A549 (cell line): ENCODE results near the gene DZANK1. TPM values are rescaled to one million over a fixed set of nuclear protein-coding genes. Genes with fewer than 3 reads are reported as not detected.

Source experiments
- ATAC-seq, 2 experiments: fragments of 200-7000 bp in 1 of 2; fragments of >200 bp in 1 of 2; cut with Nextera tagmentation in 1 of 2; cut with Tn5 transposase in 1 of 2; 3 replicates each; pipeline versions ENCODE4 v1.8.0 to v1.9.1; 2018 to 2020; ENCODE audit warnings: mild to moderate bottlenecking in 1 of 2, moderate library complexity in 1 of 2
- CTCF ChIA-PET: fragments of 300-600 bp; sonication (Branson Sonifier 250); formaldehyde crosslinking; extraction: SDS; loops from one replicate; lab custom pipeline; 2021; ENCODE audit warnings: antibody characterized with exemption, inconsistent platforms; lab: Yijun Ruan, JAX
- POLR2A ChIA-PET: fragments of 350-600 bp; formaldehyde crosslinking; extraction: SDS; loops from one replicate; lab custom pipeline; 2021; ENCODE audit warnings: antibody characterized with exemption, inconsistent platforms; lab: Yijun Ruan, JAX
- DNase-seq, 2 experiments: peaks; one replicate each; pipeline versions ENCODE4 v3.0.0 to v3.0.0-alpha.2; 2011 to 2016; ENCODE audit warnings: low read depth in 1 of 2, low spot score in 1 of 2
- FAIRE-seq: peaks from 2 replicates; lab custom pipeline; 2011; peaks lifted over from hg19 to GRCh38; lab: Jason Lieb, UNC
- H3K27ac ChIP-seq, 2 experiments: fragments of >200 bp; sonication (Bioruptor Twin); formaldehyde crosslinking; 3 replicates each; pipeline ENCODE4 v1.5.1; 2016 to 2017
- H3K4me1 ChIP-seq: fragments of >200 bp; sonication (Bioruptor Twin); formaldehyde crosslinking; 3 replicates; pipeline ENCODE4 v1.6.1; 2016
- H3K4me2 ChIP-seq: fragments of >200 bp; sonication (Bioruptor Twin); formaldehyde crosslinking; 3 replicates; pipeline ENCODE4 v1.6.1; 2016
- H3K4me3 ChIP-seq: fragments of >200 bp; sonication (Bioruptor Twin); formaldehyde crosslinking; 3 replicates; pipeline ENCODE4 v1.5.1; 2016
- H3K9me3 ChIP-seq: fragments of >200 bp; sonication (Bioruptor Twin); formaldehyde crosslinking; 3 replicates; pipeline ENCODE4 v1.6.1; 2016
- ATOH8 ChIP-seq: fragments of 250-450 bp; sonication (Bioruptor Pico); IDR thresholded peaks from 2 replicates; pipeline ENCODE4 v1.5.0; 2020; ENCODE audit warnings: low read depth, mild to moderate bottlenecking, moderate library complexity
- BCL3 ChIP-seq: fragments of >200 bp; sonication (Bioruptor Twin); formaldehyde crosslinking; IDR thresholded peaks from 3 replicates; pipeline ENCODE4 v1.6.1; 2016
- CEBPB ChIP-seq, 2 experiments: fragments of >200 bp in 1 of 2; sonication (Bioruptor Twin) in 1 of 2; formaldehyde crosslinking in 1 of 2; IDR thresholded peaks; 2 replicates each; pipeline ENCODE4 v1.6.1; 2012 to 2016
- CHD2 ChIP-seq: fragments of 150-350 bp; IDR thresholded peaks from 2 replicates; pipeline ENCODE4 v1.6.1; 2014; ENCODE audit warnings: low read length; ENCODE audit not compliant: partially characterized antibody
- CHD4 ChIP-seq: fragments of 200-600 bp; sonication (generic); IDR thresholded peaks from 2 replicates; pipeline ENCODE4 v1.6.1; 2016; ENCODE audit warnings: antibody characterized with exemption, mild to moderate bottlenecking, borderline replicate concordance
- EHF ChIP-seq: fragments of 250-450 bp; sonication (Bioruptor Pico); IDR thresholded peaks from 2 replicates; pipeline ENCODE4 v1.5.0; 2020; ENCODE audit warnings: mild to moderate bottlenecking
- ELK1 ChIP-seq: fragments of 150-350 bp; IDR thresholded peaks from 2 replicates; pipeline ENCODE4 v1.6.1; 2014; ENCODE audit warnings: low read depth, mild to moderate bottlenecking, low read length
- FOSB ChIP-seq: fragments of 250-450 bp; sonication (Bioruptor Pico); IDR thresholded peaks from 2 replicates; pipeline ENCODE4 v1.5.0; 2020; ENCODE audit warnings: mild to moderate bottlenecking, moderate library complexity
- FOXS1 ChIP-seq: fragments of 250-450 bp; sonication (Bioruptor Pico); IDR thresholded peaks from 2 replicates; pipeline ENCODE4 v1.5.0; 2020; ENCODE audit warnings: mild to moderate bottlenecking, moderate library complexity
- HDAC2 ChIP-seq: fragments of 200-600 bp; sonication (generic); IDR thresholded peaks from 2 replicates; pipeline ENCODE4 v1.6.1; 2016
- HOXA7 ChIP-seq: fragments of 250-450 bp; sonication (Bioruptor Pico); IDR thresholded peaks from 2 replicates; pipeline ENCODE4 v1.5.0; 2020; ENCODE audit warnings: mild to moderate bottlenecking, moderate library complexity
- HOXB13 ChIP-seq: fragments of 250-450 bp; sonication (Bioruptor Pico); IDR thresholded peaks from 2 replicates; pipeline ENCODE4 v1.5.0; 2020; ENCODE audit warnings: low read depth, mild to moderate bottlenecking, moderate library complexity
- JUNB ChIP-seq: fragments of >200 bp; sonication (Bioruptor Twin); formaldehyde crosslinking; IDR thresholded peaks from 2 replicates; pipeline ENCODE4 v1.6.1; 2016
- KDM1A ChIP-seq: fragments of 200-600 bp; sonication (generic); IDR thresholded peaks from 2 replicates; pipeline ENCODE4 v1.6.1; 2016; ENCODE audit warnings: low read depth, mild to moderate bottlenecking
- KDM5A ChIP-seq: fragments of 200-600 bp; sonication (generic); IDR thresholded peaks from 2 replicates; pipeline ENCODE4 v1.6.1; 2016; ENCODE audit warnings: antibody characterized with exemption, mild to moderate bottlenecking
- NFE2L2 ChIP-seq: fragments of 150-350 bp; conservative IDR thresholded peaks from 2 replicates; pipeline ENCODE4 v1.6.1; 2014; ENCODE audit warnings: low read length
- NR3C1 ChIP-seq: fragments of >200 bp; sonication (Bioruptor Twin); formaldehyde crosslinking; IDR thresholded peaks from 3 replicates; pipeline ENCODE4 v1.6.1; 2017
- PBX3 ChIP-seq: IDR thresholded peaks from 2 replicates; pipeline ENCODE4 v1.6.1; 2012
- PHF8 ChIP-seq: fragments of 200-600 bp; sonication (generic); IDR thresholded peaks from 2 replicates; pipeline ENCODE4 v1.6.1; 2016; ENCODE audit warnings: low read depth, mild to moderate bottlenecking, antibody characterized with exemption, moderate library complexity, borderline replicate concordance
- POLR2AphosphoS2 ChIP-seq: conservative IDR thresholded peaks from 2 replicates; pipeline ENCODE4 v1.6.1; 2012; ENCODE audit warnings: low read length, improper control_type of control experiment, inconsistent platforms
- RAD21 ChIP-seq, 2 experiments: fragments of >200 bp in 1 of 2; sonication (Bioruptor Twin) in 1 of 2; formaldehyde crosslinking in 1 of 2; IDR thresholded peaks in 1 of 2; conservative IDR thresholded peaks in 1 of 2; 2 replicates in 1 of 2; 3 replicates in 1 of 2; pipeline ENCODE4 v1.6.1; 2012 to 2018; ENCODE audit warnings: inconsistent platforms in 1 of 2
- RARB ChIP-seq: fragments of 250-450 bp; sonication (Bioruptor Pico); IDR thresholded peaks from 2 replicates; pipeline ENCODE4 v1.8.0; 2021; ENCODE audit warnings: mild to moderate bottlenecking, moderate library complexity
- RFX5 ChIP-seq: fragments of 450-650 bp; IDR thresholded peaks from 2 replicates; pipeline ENCODE4 v1.7.1; 2014; ENCODE audit warnings: antibody characterized with exemption, mild to moderate bottlenecking, moderate library complexity
- TFCP2L1 ChIP-seq: fragments of 250-450 bp; sonication (Bioruptor Pico); IDR thresholded peaks from 2 replicates; pipeline ENCODE4 v1.5.0; 2021; ENCODE audit warnings: mild to moderate bottlenecking
- TP53 ChIP-seq: fragments of 250-450 bp; sonication (Bioruptor Pico); IDR thresholded peaks from 2 replicates; pipeline ENCODE4 v1.5.0; 2021; ENCODE audit warnings: mild to moderate bottlenecking, moderate library complexity
- USF2 ChIP-seq: fragments of 450-650 bp; IDR thresholded peaks from 2 replicates; pipeline ENCODE4 v1.6.1; 2014; ENCODE audit warnings: antibody characterized with exemption
- ZSCAN20 ChIP-seq: fragments of 250-450 bp; sonication (Bioruptor Pico); IDR thresholded peaks from 2 replicates; pipeline ENCODE4 v1.8.0; 2022; ENCODE audit warnings: mild to moderate bottlenecking, moderate library complexity
- WGBS: methylation state at CpG from one replicate; pipeline ENCODE4 v1.1.6; 2017; ENCODE audit errors: missing lambda C conversion rate; 5-methylcytosine and 5-hydroxymethylcytosine counted together
- polyA plus RNA-seq, 4 experiments: library from polyadenylated mRNA; depleted of rRNA in 3 of 4; stranded (reverse); fragments of >200 nt; fragmentation: RNase III in 1 of 4; extraction: RNeasy Plus Mini Kit Qiagen cat#74134 plus additional on column Dnase treatment in 1 of 4; gene quantifications; 2 replicates in 3 of 4; 3 replicates in 1 of 4; pipeline ENCODE4 v1.2.3, GENCODE V29; 2011 to 2017

Gene DZANK1
- polyA plus RNA-seq, 2 of the 4 experiments (the other 2 are of a cell fraction) = 3.5 to 5.1 TPM

- ATAC-seq = peak in 1 of 2 experiments; percentile 36; a peak in 3 of 6 replicates
- no peak for DNase-seq
- H3K9me3 ChIP-seq = no peaks in the 10 kb centered on the region
- POLR2A ChIA-PET = no interaction called here
- no peak overlapping the region for H3K4me2 ChIP-seq
- no peak for TF ChIP-seq PHF8
- TF ChIP-seq JUNB = no peak
- no peak for TF ChIP-seq TP53 (CRISPR knock-in tag)
- TF ChIP-seq CEBPB (IDR thresholded peaks at IDR 0.05) = no peak
- no peak for TF ChIP-seq BCL3
- TF ChIP-seq ELK1 = no peak
- TF ChIP-seq RAD21 (conservative IDR thresholded peaks at IDR 0.05 in 1 of 2, IDR thresholded peaks at IDR 0.05 in 1 of 2) = no peak
- no peak for TF ChIP-seq PBX3
- no peak for TF ChIP-seq ATOH8
- no peak for TF ChIP-seq HOXB13 (CRISPR knock-in tag)
- TF ChIP-seq HDAC2 = no peak
- TF ChIP-seq ZSCAN20 = no peak
- no peak for TF ChIP-seq USF2
- no peak for TF ChIP-seq RFX5
- TF ChIP-seq HOXA7 = no peak
- TF ChIP-seq POLR2AphosphoS2 = no peak
- no peak for TF ChIP-seq KDM1A
- FAIRE-seq = no peak
- WGBS = 84% methylated on average over 5 of the region's 5 CpGs
- H3K4me1 ChIP-seq = peaks cover 2% of the 10 kb centered on the region; the same call in 2 of the 3 replicates
- no peak overlapping the region for H3K4me3 ChIP-seq
- CTCF ChIA-PET = interaction anchor here (1.2 kb wide), 1 partner anchor 17 kb away, joined by 6 read pairs; the partner anchor contains the start of gene RBBP9
- H3K27ac ChIP-seq = no peak overlapping the region
Observed at GRCh38 chr20:18514127-18514526, 47.3 kb upstream of the DZANK1 start.

GRCh38 chr20:18513208-18513607 is 46.4 kb upstream of the DZANK1 start:
- ChIA-PET CTCF (interaction anchor here (0.7 kb wide), 1 partner anchor 8 kb away, joined by 3 read pairs; no protein-coding TSS in a partner anchor), POLR2A (interaction anchor here (0.7 kb wide), 1 partner anchor 15 kb away, joined by 3 read pairs; no protein-coding TSS in a partner anchor)
- no peak overlapping the region for H3K27ac ChIP-seq
- no peak overlapping the region for H3K4me2 ChIP-seq
- DNase-seq = no peak
- peaks cover 8% of the 10 kb centered on the region; the same call in 2 of the 3 replicates for H3K4me1 ChIP-seq
- no peak overlapping the region for H3K4me3 ChIP-seq
- no peaks in the 10 kb centered on the region for H3K9me3 ChIP-seq
- no peak for ATAC-seq
- no peak for TF ChIP-seq FOSB (CRISPR knock-in tag)
- TF ChIP-seq CEBPB (IDR thresholded peaks at IDR 0.05) = peak in 1 of 2 experiments; percentile 18; a peak in 2 of 4 replicates
- TF ChIP-seq NR3C1 = no peak
- no peak for FAIRE-seq
- 87% methylated on average over 7 of the region's 7 CpGs for WGBS

- WGBS = 89% methylated on average over 1 of the region's 1 CpG
- Histone ChIP-seq H3K4me2 (no peak overlapping the region), H3K4me1 (peaks cover 13% of the 10 kb centered on the region; the same call in 2 of the 3 replicates), H3K4me3 (no peak overlapping the region), H3K27ac (no peak overlapping the region), H3K9me3 (no peaks in the 10 kb centered on the region)
- ATAC-seq = no peak
- POLR2A ChIA-PET = no interaction called here
- CTCF ChIA-PET = no interaction called here
- FAIRE-seq = no peak
- DNase-seq = no peak
- TF ChIP-seq CHD4 = no peak
- TF ChIP-seq RAD21 (conservative IDR thresholded peaks at IDR 0.05 in 1 of 2, IDR thresholded peaks at IDR 0.05 in 1 of 2) = no peak
- no peak for TF ChIP-seq FOXS1 (CRISPR knock-in tag)
- no peak for TF ChIP-seq ELK1
- TF ChIP-seq KDM5A = no peak
- TF ChIP-seq EHF (CRISPR knock-in tag) = no peak
- TF ChIP-seq RARB (CRISPR knock-in tag) = no peak
- no peak for TF ChIP-seq TFCP2L1 (CRISPR knock-in tag)
- no peak for TF ChIP-seq BCL3
- no peak for TF ChIP-seq NFE2L2
- TF ChIP-seq CHD2 = no peak
- no peak for TF ChIP-seq HOXB13 (CRISPR knock-in tag)
Observed at GRCh38 chr20:18511571-18511970, 44.7 kb upstream of the DZANK1 start.
